ENCODE measurements around the gene PDIA2.

GRCh38 chr16:234468-235305, 48.3 kb upstream of the PDIA2 start, which contains the start of gene FAM234A:
- TF ChIP-seq, protein P1, sequence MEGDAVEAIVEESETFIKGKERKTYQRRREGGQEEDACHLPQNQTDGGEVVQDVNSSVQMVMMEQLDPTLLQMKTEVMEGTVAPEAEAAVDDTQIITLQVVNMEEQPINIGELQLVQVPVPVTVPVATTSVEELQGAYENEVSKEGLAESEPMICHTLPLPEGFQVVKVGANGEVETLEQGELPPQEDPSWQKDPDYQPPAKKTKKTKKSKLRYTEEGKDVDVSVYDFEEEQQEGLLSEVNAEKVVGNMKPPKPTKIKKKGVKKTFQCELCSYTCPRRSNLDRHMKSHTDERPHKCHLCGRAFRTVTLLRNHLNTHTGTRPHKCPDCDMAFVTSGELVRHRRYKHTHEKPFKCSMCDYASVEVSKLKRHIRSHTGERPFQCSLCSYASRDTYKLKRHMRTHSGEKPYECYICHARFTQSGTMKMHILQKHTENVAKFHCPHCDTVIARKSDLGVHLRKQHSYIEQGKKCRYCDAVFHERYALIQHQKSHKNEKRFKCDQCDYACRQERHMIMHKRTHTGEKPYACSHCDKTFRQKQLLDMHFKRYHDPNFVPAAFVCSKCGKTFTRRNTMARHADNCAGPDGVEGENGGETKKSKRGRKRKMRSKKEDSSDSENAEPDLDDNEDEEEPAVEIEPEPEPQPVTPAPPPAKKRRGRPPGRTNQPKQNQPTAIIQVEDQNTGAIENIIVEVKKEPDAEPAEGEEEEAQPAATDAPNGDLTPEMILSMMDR (IDR thresholded peaks at IDR 0.05; ENCODE audit: extremely low read depth in 1 of 2, insufficient read depth in 1 of 2, low read depth in 1 of 2, low read length in 2 of 2): peak; percentile 37 to 55
- TF ChIP-seq POLR2AphosphoS5 (IDR thresholded peaks at IDR 0.05; ENCODE audit: insufficient read depth, low read depth, low read length) (peak; percentile 98), GATA2 (IDR thresholded peaks at IDR 0.05; ENCODE audit: insufficient read depth, insufficient read length, low read depth, low read length) (no peak), MYC (IDR thresholded peaks at IDR 0.05; ENCODE audit: low read depth, low read length) (no peak), POLR2A (IDR thresholded peaks at IDR 0.05; ENCODE audit: low read depth, low read length) (peak; percentile 97), FOS (IDR thresholded peaks at IDR 0.05; ENCODE audit: borderline replicate concordance, insufficient read depth, low read length) (no peak), EZH2 (IDR thresholded peaks at IDR 0.05; ENCODE audit: borderline replicate concordance, low read depth, low read length, severe bottlenecking) (no peak), MAX (IDR thresholded peaks at IDR 0.05; ENCODE audit: insufficient read depth, insufficient read length) (no peak)
